Measurements from ENCODE around the gene TEAD3.
"Not testable (repeated sequence)": the region's sequence is repeated elsewhere in the genome, so short reads cannot be mapped to it uniquely, and the experiment has no call there.

TEAD3 gene

GRCh38 chr6:35496841-35497570 is at the start of gene TEAD3:
TEAD3 (minus strand) TSS chr6:35497079.
- no peak for DNase-seq

GRCh38 chr6:35544769-35545361 is 48.0 kb upstream of the TEAD3 start:
- no peak for DNase-seq

DNA sequence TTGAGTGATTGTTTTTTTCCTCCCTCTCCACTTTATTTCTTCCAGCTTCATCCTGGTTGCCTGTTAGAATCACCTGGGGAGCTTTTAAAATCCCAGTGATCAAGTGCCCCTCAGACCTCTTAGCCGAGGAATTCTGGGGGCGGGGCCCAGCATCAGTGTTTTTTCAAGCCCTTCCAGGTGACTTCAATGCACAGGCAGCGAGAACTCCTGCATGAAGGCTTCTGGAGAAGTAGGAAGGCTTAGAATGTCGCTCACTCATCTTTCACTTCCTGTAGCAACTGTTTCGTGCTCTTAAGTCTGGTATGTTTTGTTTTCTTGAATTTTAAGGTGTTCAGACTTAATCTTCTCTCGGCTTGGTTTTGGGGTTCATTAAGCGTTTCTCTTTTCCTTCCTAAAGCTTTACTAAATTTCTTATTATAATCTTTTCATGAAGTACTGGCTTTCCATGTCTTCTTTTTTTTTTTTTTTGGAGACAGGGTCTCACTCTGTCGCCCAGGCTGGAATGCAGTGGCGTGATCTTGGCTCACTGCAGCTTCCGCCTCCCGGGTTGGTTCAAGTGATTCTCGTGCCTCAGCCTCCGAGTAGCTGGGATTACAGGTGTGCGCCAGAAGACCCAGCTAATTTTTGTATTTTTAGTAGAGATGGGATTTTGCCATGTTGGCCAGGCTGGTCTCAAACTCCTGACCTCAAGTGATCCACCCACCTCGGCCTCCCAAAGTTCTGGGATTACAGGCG is 46.7 kb upstream of the TEAD3 start:
- no peak for DNase-seq

- DNase-seq = no peak
These were observed 45.0 kb upstream of the TEAD3 start for GRCh38 chr6:35541836-35542235.

- no peak for DNase-seq
These were observed 42.3 kb upstream of the TEAD3 start for GRCh38 chr6:35539223-35539622.

DNA sequence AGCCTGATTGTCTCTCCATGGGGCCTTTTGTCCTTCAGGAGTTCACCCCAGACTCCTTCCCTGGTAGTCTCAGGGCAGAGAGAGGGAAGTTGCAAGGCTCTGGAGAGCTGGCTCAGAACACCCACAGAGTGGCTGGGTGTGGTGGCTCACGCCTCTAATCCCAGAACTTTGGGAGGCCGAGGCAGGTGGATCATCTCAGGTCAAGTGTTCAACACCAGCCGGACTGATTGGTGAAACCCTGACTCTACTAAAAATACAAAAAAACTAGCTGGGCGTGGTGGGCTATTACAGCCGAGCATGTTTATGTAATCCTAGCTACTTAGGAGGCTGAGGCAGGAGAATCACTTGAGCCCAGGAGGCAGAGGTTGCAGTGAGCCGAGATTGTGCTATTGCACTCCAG is 39.0 kb upstream of the TEAD3 start:
- not testable (repeated sequence) for DNase-seq

DNA sequence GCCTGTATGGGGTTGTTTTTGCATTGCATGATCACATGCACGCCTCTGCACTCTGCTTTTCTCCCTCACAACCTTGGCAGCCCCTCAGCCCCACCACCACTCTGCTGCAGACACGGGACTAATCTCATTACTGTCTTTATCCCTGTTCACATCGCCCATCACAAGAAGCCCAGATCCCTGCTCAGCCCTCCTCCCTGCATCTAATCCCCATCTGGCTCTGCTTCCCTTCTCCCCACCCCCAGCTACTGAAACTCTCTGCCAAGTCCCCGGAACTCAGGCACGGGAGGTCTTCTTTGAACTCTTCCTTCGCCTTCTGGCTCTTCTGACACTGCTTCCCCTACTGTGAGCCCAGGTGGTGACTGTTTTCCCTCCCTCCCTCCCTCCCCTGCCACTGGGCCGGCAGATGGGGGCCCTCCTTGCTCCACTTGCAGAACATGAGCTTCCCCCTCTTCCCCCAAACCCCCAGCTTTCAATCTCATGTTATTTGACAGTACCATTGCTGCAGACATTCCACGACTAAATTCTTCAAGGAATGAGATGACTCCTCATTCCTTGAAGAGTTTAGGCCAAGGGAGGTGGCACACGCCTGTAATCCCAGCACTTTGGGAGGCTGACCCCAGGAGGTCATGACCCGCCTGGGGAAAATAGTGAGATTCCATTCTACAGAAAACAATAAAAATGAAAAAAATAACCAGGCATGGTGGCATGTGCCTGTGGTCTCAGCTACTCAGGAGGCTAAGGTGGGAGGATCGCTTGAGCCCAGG is 37.7 kb upstream of the TEAD3 start:
- no peak for DNase-seq

DNA sequence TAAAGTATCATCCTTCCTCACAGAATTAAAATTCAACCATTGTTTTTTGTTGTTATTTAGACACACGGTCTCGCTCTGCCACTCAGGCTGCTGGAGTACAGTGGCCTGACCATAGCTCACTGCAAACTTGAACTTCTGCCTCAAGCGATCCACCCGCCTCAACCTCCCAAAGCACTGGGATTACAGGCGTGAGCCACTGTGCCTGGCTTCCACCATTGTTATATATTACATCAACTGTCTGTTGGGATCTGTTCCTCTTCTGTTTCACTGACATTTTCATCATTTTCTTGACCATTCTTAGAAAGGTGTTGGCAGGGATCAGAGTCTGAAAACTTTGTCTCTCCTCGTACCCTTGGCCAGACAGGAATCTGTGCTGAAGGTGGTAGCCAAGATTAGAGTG is 37.1 kb upstream of the TEAD3 start:
- DNase-seq = no peak

DNA sequence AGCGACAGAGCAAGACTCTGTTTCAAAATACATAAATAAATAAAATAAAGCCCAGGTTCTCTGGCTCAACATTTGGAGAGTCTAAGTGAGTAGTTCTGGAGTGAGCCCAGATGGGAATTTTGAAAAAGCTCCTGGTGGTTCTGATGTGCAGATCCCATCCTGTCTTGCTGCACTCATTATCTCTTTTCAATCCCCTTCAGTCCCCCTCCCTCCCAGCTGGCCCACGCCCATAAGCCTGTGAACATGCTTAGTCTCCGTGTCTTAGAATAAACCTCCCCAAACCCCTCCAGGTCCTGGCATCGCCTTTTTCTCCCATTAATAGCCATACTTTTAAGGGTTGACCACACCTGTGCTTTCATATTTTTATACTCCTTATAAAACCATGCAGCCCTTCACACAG is 35.2 kb upstream of the TEAD3 start:
- DNase-seq = no peak

GRCh38 chr6:35524380-35525020 is 27.6 kb upstream of the TEAD3 start:
- no peak for DNase-seq

DNA sequence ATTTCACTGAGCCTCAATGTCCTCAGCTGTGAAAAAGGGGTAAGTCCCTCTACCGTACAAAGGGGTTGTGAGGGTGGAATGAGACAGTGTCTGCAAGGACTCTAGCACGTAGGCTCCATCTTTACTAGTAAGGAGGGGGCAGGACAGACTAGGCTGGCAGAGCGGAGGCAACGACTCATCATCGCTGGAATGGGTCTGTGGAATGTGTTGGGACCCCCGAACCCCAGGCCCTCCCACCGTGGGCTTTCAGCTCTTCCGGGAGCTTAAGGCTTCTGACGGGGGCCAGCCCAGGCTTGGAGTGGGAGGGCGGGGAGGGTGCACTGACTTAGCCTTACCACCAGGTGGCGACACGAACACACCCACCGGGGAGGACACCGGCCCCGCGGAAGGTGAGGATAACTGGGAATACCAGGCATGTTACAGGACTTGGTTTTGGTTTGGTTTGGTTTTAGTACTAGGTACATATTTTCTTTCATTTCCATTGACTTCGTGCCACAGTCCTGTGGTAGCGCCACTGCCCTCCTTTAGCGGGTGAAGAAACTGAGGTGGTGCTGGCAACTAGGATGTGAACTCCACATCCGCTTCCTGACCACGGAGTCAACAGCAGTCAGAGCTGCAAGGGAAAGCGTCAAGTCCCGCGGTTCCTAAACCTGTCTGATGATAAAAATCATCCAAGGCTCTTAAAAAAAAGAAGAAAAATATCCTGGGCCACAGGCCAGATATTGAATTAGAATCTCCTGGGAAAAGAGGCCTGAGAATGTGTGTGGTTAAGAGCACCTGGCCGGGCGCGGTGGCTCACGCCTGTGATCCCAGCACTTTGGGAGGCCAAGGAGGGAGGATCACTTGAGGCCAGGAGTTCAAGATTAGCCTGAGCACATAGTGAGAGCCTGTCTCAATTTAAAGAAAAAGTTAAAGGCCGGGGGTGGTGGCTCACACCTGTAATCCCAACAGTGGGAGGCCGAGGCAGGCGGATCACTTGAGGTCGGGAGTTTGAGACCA is 26.1 kb upstream of the TEAD3 start:
- DNase-seq = no peak

- no peak for DNase-seq
These were observed 25.3 kb upstream of the TEAD3 start for GRCh38 chr6:35522151-35522550.

- DNase-seq = no peak
These were observed 24.4 kb upstream of the TEAD3 start for GRCh38 chr6:35521235-35521634.

DNA sequence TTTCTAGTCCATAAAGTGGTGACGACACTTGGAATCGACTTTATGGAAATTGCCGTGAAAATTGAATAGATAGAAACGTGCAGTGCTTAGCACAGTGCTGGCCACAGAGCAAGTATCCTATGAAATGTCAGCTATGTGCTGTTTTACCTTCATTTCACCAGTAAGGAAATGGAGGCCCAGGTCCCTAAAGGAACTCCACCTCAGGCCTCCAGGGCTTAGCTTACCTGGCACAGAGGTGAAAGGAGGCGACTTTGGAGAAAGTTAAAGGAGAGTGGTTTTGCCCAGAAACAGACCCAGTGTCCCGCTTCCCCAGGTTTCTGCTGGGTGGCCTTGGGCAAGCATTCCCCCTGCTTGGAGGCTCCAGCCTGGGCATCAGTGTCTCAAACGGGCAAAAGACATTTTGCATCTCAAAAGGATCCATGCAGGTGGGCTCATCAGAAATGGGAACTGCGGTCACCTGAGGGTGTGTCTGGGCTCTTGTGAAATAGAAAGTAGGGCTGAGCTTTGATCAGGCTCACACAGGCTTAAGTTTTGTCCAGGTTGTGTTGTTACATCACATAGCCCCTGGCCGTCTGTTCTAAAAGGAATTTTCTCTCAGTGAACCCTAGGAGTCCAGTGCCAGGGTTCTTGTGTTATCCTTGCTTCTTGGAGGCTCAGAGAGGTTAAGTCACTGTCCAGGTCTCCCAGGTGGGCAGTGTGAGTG is 22.6 kb upstream of the TEAD3 start:
- DNase-seq = no peak

DNA sequence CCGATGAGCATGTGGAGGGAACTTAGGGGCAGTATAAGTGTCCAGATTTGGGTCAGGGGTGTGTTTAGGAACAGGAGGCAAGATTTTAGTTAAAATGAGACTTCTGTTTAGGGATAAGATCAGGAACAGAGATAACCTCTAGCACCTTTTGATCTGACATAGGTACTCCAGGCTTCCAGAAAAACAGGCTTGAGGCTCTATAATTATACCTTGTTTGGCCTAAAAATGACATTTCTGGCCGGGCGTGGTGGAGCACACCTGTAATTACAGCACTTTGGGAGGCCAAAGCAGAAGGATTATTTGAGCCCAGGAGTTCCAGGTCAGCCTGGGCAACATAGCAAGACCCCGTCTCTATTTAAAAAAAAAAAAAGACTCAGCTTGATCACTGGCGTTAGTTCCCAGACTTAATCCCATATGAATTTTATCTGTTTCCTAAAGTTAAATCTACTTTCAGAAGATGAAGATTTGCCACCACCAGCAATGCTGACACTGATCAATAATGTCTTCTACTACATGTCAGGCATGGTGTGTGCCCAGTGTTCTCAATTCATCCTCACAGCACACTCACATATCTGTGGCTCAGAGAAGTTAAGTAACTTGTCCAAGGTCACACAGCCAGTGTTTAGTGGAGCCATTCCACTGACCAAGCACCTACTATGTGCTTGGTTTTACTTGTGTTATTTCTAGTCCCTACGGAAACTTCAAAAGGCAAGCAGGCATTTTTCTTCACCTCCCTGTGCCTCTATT is 21.9 kb upstream of the TEAD3 start:
- no peak for DNase-seq

DNA sequence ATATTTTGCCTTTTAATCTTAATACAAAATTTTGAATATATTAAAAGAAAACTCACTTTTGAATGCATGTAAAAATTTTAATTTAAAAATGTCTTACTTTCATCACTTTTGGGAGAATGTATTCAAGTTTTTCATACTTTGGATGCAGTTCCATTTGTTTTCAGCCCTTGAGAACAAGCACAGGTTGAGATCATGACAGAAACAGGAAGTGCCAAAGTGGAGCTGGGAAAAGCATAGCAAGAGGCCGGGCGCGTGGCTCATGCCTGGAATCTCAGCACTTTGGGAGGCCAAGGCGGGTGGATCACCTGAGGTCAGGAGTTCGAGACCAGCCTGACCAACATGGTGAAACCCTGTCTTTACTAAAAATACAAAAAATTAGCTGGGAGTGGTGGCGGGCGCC is 21.1 kb upstream of the TEAD3 start:
- not testable (repeated sequence) for DNase-seq

GRCh38 chr6:35516712-35517111 is 19.8 kb upstream of the TEAD3 start:
- DNase-seq = no peak

- not testable (repeated sequence) for DNase-seq
These were observed 19.1 kb upstream of the TEAD3 start for GRCh38 chr6:35515939-35516338.

- DNase-seq = no peak
These were observed 17.7 kb upstream of the TEAD3 start for GRCh38 chr6:35514587-35514986.

DNA sequence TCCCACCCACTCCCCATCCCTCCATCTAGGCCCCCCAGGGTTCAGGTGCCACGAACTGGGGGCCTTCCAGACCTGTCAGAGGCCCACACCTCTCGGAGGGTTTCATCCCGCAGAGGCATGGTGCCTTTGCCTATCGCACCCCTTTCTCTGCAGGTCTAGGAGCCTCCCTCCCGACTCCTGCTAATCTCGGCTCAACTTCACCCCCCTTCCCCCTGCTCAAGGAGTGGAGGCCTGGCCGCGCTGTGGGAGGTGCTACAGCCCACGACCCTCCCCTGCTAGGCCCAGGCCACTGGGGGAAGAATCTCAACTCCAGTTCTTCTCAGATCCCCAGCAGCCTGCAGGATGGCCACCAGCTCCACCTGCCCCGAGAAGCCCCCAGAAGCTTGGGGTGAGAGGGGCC is 15.9 kb upstream of the TEAD3 start, which contains the start of gene TULP1:
TULP1 (minus strand) TSS at position 157 of the 400 bp plus-strand sequence; CDS start at position 119, 38 bp downstream.
- DNase-seq = no peak

Data from NCI-H2081 treated with DMSO at 0.1 percent for 48 hours (cell line).